Neural progenitor cell (in vitro differentiated cells): ENCODE results near the gene RINL. TPM values are rescaled to one million over a fixed set of nuclear protein-coding genes. Genes with fewer than 3 reads are reported as not detected.

Experiments
- DNase-seq: peaks from one replicate; pipeline ENCODE4 v3.0.0-alpha.2; 2016; ENCODE audit warnings: low spot score
- H2AFZ ChIP-seq: fragments of 200-600 bp; sonication (generic); replicated peaks from 2 replicates; pipeline ENCODE4 v1.6.1; 2016; ENCODE audit warnings: antibody characterized with exemption
- H3F3A ChIP-seq: fragments of 200-600 bp; sonication (generic); 2 replicates; pipeline ENCODE4 v1.6.1; 2016; ENCODE audit warnings: antibody characterized with exemption, low read depth
- H3K27ac ChIP-seq: fragments of 200-600 bp; sonication (generic); 2 replicates; pipeline ENCODE4 v1.5.1; 2016; ENCODE audit warnings: mild to moderate bottlenecking
- H3K27me3 ChIP-seq: fragments of 200-600 bp; sonication (generic); 2 replicates; pipeline ENCODE4 v1.6.1; 2016; ENCODE audit warnings: mild to moderate bottlenecking, moderate library complexity
- H3K36me3 ChIP-seq: fragments of 200-600 bp; sonication (generic); 2 replicates; pipeline ENCODE4 v1.5.1; 2016
- H3K4me1 ChIP-seq: fragments of 200-600 bp; sonication (generic); 2 replicates; pipeline ENCODE4 v1.6.1; 2016; ENCODE audit warnings: mixed run types
- H3K4me2 ChIP-seq: fragments of 200-600 bp; sonication (generic); 2 replicates; pipeline ENCODE4 v1.6.1; 2016
- H3K4me3 ChIP-seq: fragments of 200-600 bp; sonication (generic); 2 replicates; pipeline ENCODE4 v1.5.1; 2016
- H3K79me2 ChIP-seq: fragments of 200-600 bp; sonication (generic); 2 replicates; pipeline ENCODE4 v1.6.1; 2016; ENCODE audit warnings: low read depth
- H3K9ac ChIP-seq: fragments of 200-600 bp; sonication (generic); 2 replicates; pipeline ENCODE4 v1.6.1; 2016
- H3K9me3 ChIP-seq: fragments of 200-600 bp; sonication (generic); 2 replicates; pipeline ENCODE4 v1.5.1; 2016; ENCODE audit warnings: low read depth
- H4K20me1 ChIP-seq: fragments of 200-600 bp; sonication (generic); 2 replicates; pipeline ENCODE4 v1.6.1; 2016; ENCODE audit warnings: low read depth
- H3K27ac Mint-ChIP-seq: 3 replicates; pipeline ENCODE4 v1.8.0; 2021; ENCODE audit warnings: mixed read lengths
- H3K27me3 Mint-ChIP-seq: 2 replicates; pipeline ENCODE4 v1.8.0; 2022; ENCODE audit warnings: low read depth, mild to moderate bottlenecking, inconsistent platforms, moderate library complexity, mixed read lengths; ENCODE audit not compliant: insufficient read depth
- H3K36me3 Mint-ChIP-seq: 3 replicates; pipeline ENCODE4 v1.8.0; 2021; ENCODE audit warnings: mixed read lengths
- H3K4me1 Mint-ChIP-seq: 3 replicates; pipeline ENCODE4 v1.8.0; 2021; ENCODE audit warnings: mixed read lengths
- H3K4me3 Mint-ChIP-seq: 3 replicates; pipeline ENCODE4 v1.8.0; 2021; ENCODE audit warnings: mild to moderate bottlenecking, moderate library complexity, mixed read lengths
- H3K9me3 Mint-ChIP-seq: 3 replicates; pipeline ENCODE4 v1.8.0; 2020; ENCODE audit warnings: mixed read lengths
- EZH2 ChIP-seq: fragments of 200-600 bp; sonication (generic); IDR thresholded peaks from 2 replicates; pipeline ENCODE4 v1.6.1; 2017; ENCODE audit warnings: antibody characterized with exemption, mild to moderate bottlenecking, moderate library complexity
- EZH2phosphoT487 ChIP-seq: fragments of 200-600 bp; sonication (generic); IDR thresholded peaks from 2 replicates; pipeline ENCODE4 v1.6.1; 2017; ENCODE audit warnings: antibody characterized with exemption
- total RNA-seq: library from RNA; depleted of rRNA; stranded (reverse); fragments of >200 nt; gene quantifications from 2 replicates; pipeline ENCODE4 v1.2.3, GENCODE V29; 2015; ENCODE audit warnings: low replicate concordance
- TF ChIP-seq, protein P1 (sequence below): fragments of 200-600 bp; sonication (generic); IDR thresholded peaks from 2 replicates; pipeline ENCODE4 v1.5.1; 2017; ENCODE audit warnings: antibody characterized with exemption, mild to moderate bottlenecking

The RINL gene
- total RNA-seq, 1 donor from 2014 or later = 5.4 TPM

- peaks cover 11% of the 10 kb centered on the region for H3K79me2 ChIP-seq
- peaks cover 6% of the 10 kb centered on the region for H3K4me1 Mint-ChIP-seq
- H2AFZ ChIP-seq = no peak overlapping the region
- H3K9me3 ChIP-seq = no peaks in the 10 kb centered on the region
- H3K9ac ChIP-seq = no peak overlapping the region
- DNase-seq = no peak
- H3K27ac Mint-ChIP-seq = no peak overlapping the region
- H4K20me1 ChIP-seq = peaks cover 36% of the 10 kb centered on the region
- H3K4me3 ChIP-seq = no peak overlapping the region
- no peaks in the 10 kb centered on the region for H3K9me3 Mint-ChIP-seq
- peaks cover 3% of the 10 kb centered on the region for H3K4me1 ChIP-seq
- H3K36me3 ChIP-seq = peaks cover 2% of the 10 kb centered on the region
- no peak overlapping the region for H3K4me2 ChIP-seq
- peaks cover 92% of the 10 kb centered on the region for H3F3A ChIP-seq
- peaks cover 36% of the 10 kb centered on the region for H3K36me3 Mint-ChIP-seq
- H3K27ac ChIP-seq = no peak overlapping the region
- TF ChIP-seq, protein P1, sequence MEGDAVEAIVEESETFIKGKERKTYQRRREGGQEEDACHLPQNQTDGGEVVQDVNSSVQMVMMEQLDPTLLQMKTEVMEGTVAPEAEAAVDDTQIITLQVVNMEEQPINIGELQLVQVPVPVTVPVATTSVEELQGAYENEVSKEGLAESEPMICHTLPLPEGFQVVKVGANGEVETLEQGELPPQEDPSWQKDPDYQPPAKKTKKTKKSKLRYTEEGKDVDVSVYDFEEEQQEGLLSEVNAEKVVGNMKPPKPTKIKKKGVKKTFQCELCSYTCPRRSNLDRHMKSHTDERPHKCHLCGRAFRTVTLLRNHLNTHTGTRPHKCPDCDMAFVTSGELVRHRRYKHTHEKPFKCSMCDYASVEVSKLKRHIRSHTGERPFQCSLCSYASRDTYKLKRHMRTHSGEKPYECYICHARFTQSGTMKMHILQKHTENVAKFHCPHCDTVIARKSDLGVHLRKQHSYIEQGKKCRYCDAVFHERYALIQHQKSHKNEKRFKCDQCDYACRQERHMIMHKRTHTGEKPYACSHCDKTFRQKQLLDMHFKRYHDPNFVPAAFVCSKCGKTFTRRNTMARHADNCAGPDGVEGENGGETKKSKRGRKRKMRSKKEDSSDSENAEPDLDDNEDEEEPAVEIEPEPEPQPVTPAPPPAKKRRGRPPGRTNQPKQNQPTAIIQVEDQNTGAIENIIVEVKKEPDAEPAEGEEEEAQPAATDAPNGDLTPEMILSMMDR = no peak
- TF ChIP-seq EZH2phosphoT487 (no peak), EZH2 (no peak)
- no peaks in the 10 kb centered on the region for H3K27me3 ChIP-seq
- peaks cover 6% of the 10 kb centered on the region for H3K27me3 Mint-ChIP-seq
- no peak overlapping the region for H3K4me3 Mint-ChIP-seq
Observed at GRCh38 chr19:38836159-38836982, 41.7 kb downstream of the RINL start.

- H3K9me3 ChIP-seq = no peaks in the 10 kb centered on the region
- no peaks in the 10 kb centered on the region for H3K27me3 ChIP-seq
- H3K36me3 ChIP-seq = no peaks in the 10 kb centered on the region
- peaks cover 74% of the 10 kb centered on the region for H3F3A ChIP-seq
- no peaks in the 10 kb centered on the region for H3K9me3 Mint-ChIP-seq
- peaks cover 34% of the 10 kb centered on the region for H3K36me3 Mint-ChIP-seq
- no peak overlapping the region for H3K4me2 ChIP-seq
- peaks cover 10% of the 10 kb centered on the region for H3K79me2 ChIP-seq
- H2AFZ ChIP-seq = no peak overlapping the region
- peaks cover 19% of the 10 kb centered on the region for H4K20me1 ChIP-seq
- peaks cover 16% of the 10 kb centered on the region for H3K4me1 Mint-ChIP-seq
- H3K27ac Mint-ChIP-seq = peak overlapping the region; percentile 37
- H3K9ac ChIP-seq = no peak overlapping the region
- H3K27ac ChIP-seq = no peak overlapping the region
- no peak overlapping the region for H3K4me3 Mint-ChIP-seq
- no peak for DNase-seq
- TF ChIP-seq, protein P1 = no peak
- TF ChIP-seq EZH2phosphoT487 (no peak), EZH2 (no peak)
- peaks cover 8% of the 10 kb centered on the region for H3K4me1 ChIP-seq
- H3K4me3 ChIP-seq = no peak overlapping the region
- peaks cover 6% of the 10 kb centered on the region for H3K27me3 Mint-ChIP-seq
Observed at GRCh38 chr19:38834590-38834989, 43.5 kb downstream of the RINL start.

- H3K4me3 Mint-ChIP-seq = peak overlapping the region; percentile 50
- peaks cover 16% of the 10 kb centered on the region for H3K4me1 Mint-ChIP-seq
- no peak overlapping the region for H3K27ac Mint-ChIP-seq
- Histone ChIP-seq H3K9ac (no peak overlapping the region), H3K9me3 (no peaks in the 10 kb centered on the region), H3K4me3 (no peak overlapping the region), H3K4me1 (peaks cover 8% of the 10 kb centered on the region), H3K36me3 (no peaks in the 10 kb centered on the region), H3K27ac (no peak overlapping the region), H4K20me1 (peaks cover 14% of the 10 kb centered on the region), H3K4me2 (no peak overlapping the region), H3K79me2 (peaks cover 10% of the 10 kb centered on the region), H3F3A (peaks cover 69% of the 10 kb centered on the region), H2AFZ (no peak overlapping the region), H3K27me3 (no peaks in the 10 kb centered on the region)
- H3K36me3 Mint-ChIP-seq = peaks cover 29% of the 10 kb centered on the region
- no peak for DNase-seq
- H3K9me3 Mint-ChIP-seq = no peaks in the 10 kb centered on the region
- TF ChIP-seq, protein P1 = no peak
- TF ChIP-seq EZH2 = no peak
- no peak for TF ChIP-seq EZH2phosphoT487
- H3K27me3 Mint-ChIP-seq = peaks cover 6% of the 10 kb centered on the region
Observed at GRCh38 chr19:38834104-38834490, 44.0 kb downstream of the RINL start.
